Fibroblast of villous mesenchyme (primary cell): ENCODE results near the gene VPS8. TPM values are rescaled to one million over a fixed set of nuclear protein-coding genes. Genes with fewer than 3 reads are reported as not detected.
A peak's percentile ranks its signal among the peaks of the same experiment; 100 is the strongest.

ENCODE experiments used
- DNase-seq: peaks from one replicate; pipeline ENCODE4 v3.0.0-alpha.2; 2010; ENCODE audit warnings: low read depth
- H3K4me3 ChIP-seq: 2 replicates; pipeline ENCODE4 v1.5.1; 2011; ENCODE audit warnings: low read depth, mild to moderate bottlenecking, low read length
- total RNA-seq: library from RNA; depleted of rRNA; stranded (reverse); fragments of >200 nt; gene quantifications from 2 replicates; pipeline ENCODE4 v1.2.3, GENCODE V29; 2012
- TF ChIP-seq, protein P1 (sequence below): IDR thresholded peaks from 2 replicates; pipeline ENCODE4 v1.5.1; 2012; ENCODE audit warnings: low read depth, mild to moderate bottlenecking, low read length; ENCODE audit not compliant: insufficient read depth

Gene VPS8
- total RNA-seq, 1 donor = 92.8 TPM

GRCh38 chr3:184785890-184786279, 26.1 kb upstream of the VPS8 start:
- no peak overlapping the region for H3K4me3 ChIP-seq
- TF ChIP-seq, protein P1, sequence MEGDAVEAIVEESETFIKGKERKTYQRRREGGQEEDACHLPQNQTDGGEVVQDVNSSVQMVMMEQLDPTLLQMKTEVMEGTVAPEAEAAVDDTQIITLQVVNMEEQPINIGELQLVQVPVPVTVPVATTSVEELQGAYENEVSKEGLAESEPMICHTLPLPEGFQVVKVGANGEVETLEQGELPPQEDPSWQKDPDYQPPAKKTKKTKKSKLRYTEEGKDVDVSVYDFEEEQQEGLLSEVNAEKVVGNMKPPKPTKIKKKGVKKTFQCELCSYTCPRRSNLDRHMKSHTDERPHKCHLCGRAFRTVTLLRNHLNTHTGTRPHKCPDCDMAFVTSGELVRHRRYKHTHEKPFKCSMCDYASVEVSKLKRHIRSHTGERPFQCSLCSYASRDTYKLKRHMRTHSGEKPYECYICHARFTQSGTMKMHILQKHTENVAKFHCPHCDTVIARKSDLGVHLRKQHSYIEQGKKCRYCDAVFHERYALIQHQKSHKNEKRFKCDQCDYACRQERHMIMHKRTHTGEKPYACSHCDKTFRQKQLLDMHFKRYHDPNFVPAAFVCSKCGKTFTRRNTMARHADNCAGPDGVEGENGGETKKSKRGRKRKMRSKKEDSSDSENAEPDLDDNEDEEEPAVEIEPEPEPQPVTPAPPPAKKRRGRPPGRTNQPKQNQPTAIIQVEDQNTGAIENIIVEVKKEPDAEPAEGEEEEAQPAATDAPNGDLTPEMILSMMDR = no peak
- DNase-seq = no peak

DNA sequence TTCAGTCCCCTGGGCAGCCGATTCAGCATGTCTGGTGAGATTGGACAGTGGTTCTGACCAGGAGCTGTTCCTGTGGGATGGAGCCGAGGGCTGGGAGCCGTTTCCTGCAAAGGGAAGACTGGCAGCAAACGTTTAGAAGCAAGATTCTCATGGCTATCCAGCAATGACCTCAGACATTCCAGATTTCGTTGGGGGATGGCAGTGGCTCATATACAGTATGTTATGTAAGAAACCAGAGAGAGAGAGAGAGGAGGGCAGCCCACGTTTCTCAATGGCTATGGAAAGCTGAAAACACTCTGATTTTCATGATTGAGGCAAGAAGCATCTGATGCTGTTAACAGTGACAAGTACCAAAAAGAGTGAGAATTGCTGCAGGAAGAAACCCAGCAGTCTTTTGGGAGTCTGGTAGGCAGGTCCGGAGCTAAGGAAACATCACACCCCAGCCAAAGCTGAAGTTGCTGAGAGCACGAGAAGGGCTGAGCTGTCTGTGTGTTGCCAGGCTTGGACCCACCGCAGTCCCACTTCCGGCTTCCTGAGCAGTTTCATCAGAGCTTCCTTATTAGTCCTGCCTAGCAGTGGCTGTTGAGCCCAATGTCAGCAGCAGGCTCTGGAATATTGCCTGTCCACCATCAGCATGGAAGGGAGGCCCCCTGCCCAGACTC, 25.6 kb upstream of the VPS8 start:
- H3K4me3 ChIP-seq = peak overlapping the region; percentile 29
- DNase-seq = peak; percentile 80
- TF ChIP-seq, protein P1 = no peak

DNA sequence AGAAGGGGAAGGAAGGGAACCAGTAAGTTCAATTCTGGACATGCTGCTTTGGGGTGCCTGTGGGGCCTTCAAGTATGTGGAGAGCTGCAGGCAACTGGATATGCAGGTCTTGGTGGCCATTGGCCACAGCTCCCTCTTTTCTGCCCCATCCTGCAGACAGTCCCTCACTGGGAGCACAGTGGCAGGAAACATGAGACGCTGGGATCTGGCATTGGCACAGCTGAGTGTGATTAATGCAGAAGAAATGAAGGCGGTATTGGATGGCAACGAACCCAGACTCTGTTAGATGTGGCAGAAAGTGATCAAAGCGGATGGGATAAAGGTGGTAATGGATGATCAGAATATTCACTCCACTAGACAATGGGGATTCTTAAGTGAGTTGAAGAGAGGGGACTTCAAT, 23.2 kb upstream of the VPS8 start:
- H3K4me3 ChIP-seq = no peak overlapping the region
- no peak for DNase-seq
- TF ChIP-seq, protein P1 = no peak

- TF ChIP-seq, protein P1 = no peak
- no peak for DNase-seq
- H3K4me3 ChIP-seq = no peak overlapping the region
Measured at GRCh38 chr3:184789314-184789998, 22.5 kb upstream of the VPS8 start.

DNA sequence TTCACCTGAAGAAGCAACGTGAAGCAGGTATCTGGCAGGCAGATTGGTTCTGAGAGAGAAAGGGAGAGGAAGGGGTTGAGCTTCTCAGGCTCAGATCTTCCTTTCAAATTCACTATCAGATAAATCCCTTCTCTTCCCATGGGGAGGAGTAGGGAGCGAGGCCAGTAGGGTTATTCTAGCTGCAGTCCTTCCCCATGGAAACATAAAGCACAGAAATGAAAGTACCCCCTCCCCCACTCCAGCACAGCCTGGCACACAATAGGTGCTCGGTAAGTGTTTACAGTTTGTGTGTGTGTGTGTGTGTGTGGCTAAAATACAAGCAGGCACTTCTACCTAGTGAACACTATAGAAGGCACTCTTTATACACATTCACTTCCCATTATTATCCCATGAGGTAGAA, 20.8 kb upstream of the VPS8 start:
- no peak overlapping the region for H3K4me3 ChIP-seq
- no peak for DNase-seq
- TF ChIP-seq, protein P1 = no peak

DNA sequence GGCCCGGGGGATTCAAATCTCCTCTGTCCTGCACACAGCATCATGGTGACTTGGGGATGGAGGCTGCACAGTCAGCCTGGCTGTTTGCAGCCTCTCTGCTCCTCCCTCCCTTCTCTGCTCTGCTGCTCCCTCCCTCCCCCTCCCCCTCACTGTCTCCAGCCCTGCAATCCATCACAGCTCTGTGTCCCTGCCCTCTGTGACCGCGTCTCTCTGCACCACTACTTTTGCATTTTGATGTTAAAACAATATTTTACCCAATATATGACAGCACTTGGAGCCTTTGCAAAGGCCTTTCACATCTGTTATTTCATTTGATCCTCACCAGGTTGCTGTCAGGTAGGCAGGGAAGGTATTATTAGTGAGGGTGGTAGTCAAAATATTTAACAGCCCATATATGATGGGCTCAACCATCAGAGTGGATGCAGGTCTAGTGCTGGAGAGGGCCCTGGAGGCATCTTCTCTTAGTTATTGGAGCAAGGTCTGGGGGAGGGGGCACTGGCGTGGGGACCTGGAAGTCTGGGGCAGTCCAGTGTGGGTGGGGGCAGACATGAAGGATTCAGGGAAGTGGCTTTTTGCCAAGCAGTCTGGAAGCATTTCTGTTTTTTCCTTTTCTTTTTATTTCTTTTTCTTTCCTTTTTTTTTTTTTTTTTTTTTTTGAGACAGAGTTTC, 16.3 kb upstream of the VPS8 start:
- H3K4me3 ChIP-seq = no peak overlapping the region
- TF ChIP-seq, protein P1 = no peak
- no peak for DNase-seq
